K562 (cell line): ENCODE measurements around the gene MRPS18B. TPM values are rescaled to one million over a fixed set of nuclear protein-coding genes. Genes with fewer than 3 reads are reported as not detected.
"Not testable (repeated sequence)": the region's sequence is repeated elsewhere in the genome, so short reads cannot be mapped to it uniquely, and the experiment has no call there.

Experiments used
- CREM ChIP-seq: IDR thresholded peaks from 2 replicates; pipeline ENCODE4 v1.6.1; 2014; ENCODE audit warnings: antibody characterized with exemption, low read depth
- E2F8 ChIP-seq: fragments of 450-650 bp; IDR thresholded peaks from 2 replicates; pipeline ENCODE4 v1.7.1; 2018; ENCODE audit warnings: mild to moderate bottlenecking, low read depth; ENCODE audit not compliant: partially characterized antibody
- EGR1 ChIP-seq: fragments of 450-650 bp; conservative IDR thresholded peaks from 2 replicates; pipeline ENCODE4 v1.6.1; 2017; ENCODE audit warnings: mild to moderate bottlenecking
- ILF3 ChIP-seq: fragments of 450-650 bp; IDR thresholded peaks from 2 replicates; pipeline ENCODE4 v1.6.1; 2018; ENCODE audit warnings: antibody characterized with exemption, mild to moderate bottlenecking, moderate library complexity, borderline replicate concordance
- JUND ChIP-seq, 2 experiments: IDR thresholded peaks; 2 replicates in 1 of 2; 3 replicates in 1 of 2; pipeline ENCODE4 v1.6.1; 2011; ENCODE audit warnings: borderline replicate concordance in 2 of 2, low read depth in 2 of 2, low read length in 2 of 2, improper control_type of control experiment in 1 of 2, missing biosample characterization in 1 of 2, missing genetic modification characterization in 1 of 2, missing genetic modification reagents in 1 of 2
- LEF1 ChIP-seq: fragments of 450-650 bp; IDR thresholded peaks from 2 replicates; pipeline ENCODE4 v1.6.1; 2016; ENCODE audit warnings: mild to moderate bottlenecking
- MAZ ChIP-seq, 2 experiments: fragments of 450-650 bp in 1 of 2; sonication (generic) in 1 of 2; formaldehyde crosslinking; IDR thresholded peaks in 1 of 2; conservative IDR thresholded peaks in 1 of 2; 2 replicates each; pipeline versions ENCODE4 v1.4.0 to v1.5.0; 2020; ENCODE audit warnings: mild to moderate bottlenecking in 1 of 2, missing genetic modification reagents in 1 of 2
- MNT ChIP-seq, 2 experiments: fragments of 450-650 bp; conservative IDR thresholded peaks; 2 replicates each; pipeline ENCODE4 v1.6.1; 2017; ENCODE audit warnings: mild to moderate bottlenecking in 2 of 2, moderate library complexity in 2 of 2
- NRF1 ChIP-seq, 2 experiments: fragments of 450-650 bp; IDR thresholded peaks in 1 of 2; conservative IDR thresholded peaks in 1 of 2; 2 replicates each; pipeline ENCODE4 v1.6.1; 2014; ENCODE audit warnings: mild to moderate bottlenecking in 2 of 2
- RBM22 ChIP-seq: fragments of 200-400 bp; formaldehyde crosslinking; IDR thresholded peaks from 2 replicates; pipeline ENCODE4 v1.6.1; 2018; ENCODE audit warnings: low read length, low read depth; ENCODE audit not compliant: poor library complexity, severe bottlenecking
- SMARCE1 ChIP-seq: fragments of 450-650 bp; IDR thresholded peaks from 2 replicates; pipeline ENCODE4 v1.7.1; 2016; ENCODE audit warnings: mild to moderate bottlenecking
- SOX6 ChIP-seq: fragments of 450-650 bp; IDR thresholded peaks from 2 replicates; pipeline ENCODE4 v1.6.1; 2014; ENCODE audit warnings: mild to moderate bottlenecking
- TCF7 ChIP-seq: sonication (generic); IDR thresholded peaks from 2 replicates; pipeline ENCODE4 v1.6.1; 2016; ENCODE audit warnings: antibody characterized with exemption, borderline replicate concordance
- ZBTB26 ChIP-seq: fragments of 450-650 bp; formaldehyde crosslinking; IDR thresholded peaks from 2 replicates; pipeline ENCODE4 v1.4.0; 2022; ENCODE audit warnings: missing genetic modification characterization
- polyA plus RNA-seq, 8 experiments: library from polyadenylated mRNA; depleted of rRNA in 4 of 8; stranded (reverse) in 5 of 8; unstranded in 3 of 8; fragments of >200 nt; fragmentation: Nextera tagmentation in 2 of 8; fragmentation: Illumina TruSeq in 1 of 8; extraction: Ambion mirVana in 2 of 8; extraction: Trizol in 1 of 8; gene quantifications; 2 replicates each; pipeline versions ENCODE4 v1.2.1 to v1.2.3, GENCODE V29; 2011 to 2014; ENCODE audit warnings: inconsistent platforms in 1 of 8, missing spikeins in 1 of 8
- total RNA-seq, 7 experiments: library from RNA; depleted of rRNA in 6 of 7; stranded (reverse); fragments of >200 nt in 6 of 7; fragmentation: Illumina TruSeq in 2 of 7; extraction: Trizol in 2 of 7; gene quantifications; 2 replicates each; pipeline versions ENCODE4 v1.2.1 to v1.2.3, GENCODE V29; 2011 to 2021; ENCODE audit warnings: low replicate concordance in 1 of 7

MRPS18B gene
- total and polyA plus RNA-seq, 9 of the 15 experiments (the other 6 are each of a cell fraction or from before 2014, with no cell fraction given) = 132 to 383 (median 178) TPM

GRCh38 chr6:30597315-30598144, 20.1 kb upstream of the MRPS18B start (continued):
- 0 out of 2 replicates have a peak, but pooled peaks have one; percentile 10 for TF ChIP-seq JUND (IDR thresholded peaks at IDR 0.05; ENCODE audit: borderline replicate concordance, low read depth, low read length)
- TF ChIP-seq JUND (tag; IDR thresholded peaks at IDR 0.05; ENCODE audit: borderline replicate concordance, low read depth, low read length) = not testable (repeated sequence)
- TF ChIP-seq NRF1 (conservative IDR thresholded peaks at IDR 0.05 in 1 of 2, IDR thresholded peaks at IDR 0.05 in 1 of 2) = 0 out of 4 replicates have a peak, but pooled peaks of 1 of the 2 experiments have one; percentile 15
- TF ChIP-seq E2F8 = peak; percentile 71
- peak; percentile 5 for TF ChIP-seq RBM22
- TF ChIP-seq SOX6 = 0 out of 2 replicates have a peak, but pooled peaks have one; percentile 21
- peak; percentile 85 for TF ChIP-seq EGR1
- 0 out of 2 replicates have a peak, but pooled peaks have one; percentile 17 for TF ChIP-seq SMARCE1
- TF ChIP-seq TCF7 = 0 out of 2 replicates have a peak, but pooled peaks have one; percentile 16
- TF ChIP-seq MAZ (CRISPR knock-in tag; conservative IDR thresholded peaks at IDR 0.05 in 1 of 2, IDR thresholded peaks at IDR 0.05 in 1 of 2) = 0 out of 4 replicates have a peak, but pooled peaks of 1 of the 2 experiments have one; percentile 37
- peak in 1 of 2 experiments; percentile 30; a peak in 1 of 4 replicates for TF ChIP-seq MNT (conservative IDR thresholded peaks at IDR 0.05)
- TF ChIP-seq ZBTB26 (CRISPR knock-in tag) = 0 out of 2 replicates have a peak, but pooled peaks have one; percentile 7
- TF ChIP-seq ILF3 = 0 out of 2 replicates have a peak, but pooled peaks have one; percentile 16
- TF ChIP-seq CREM = peak; percentile 69
- TF ChIP-seq LEF1 = peak; percentile 29; the same call in 1 of the 2 replicates
